G401.6 (cell line): ENCODE measurements around the gene TUBA4A.
"Not testable (repeated sequence)": the region's sequence is repeated elsewhere in the genome, so short reads cannot be mapped to it uniquely, and the experiment has no call there.

Source experiments
- FAIRE-seq: peaks from 2 replicates; lab custom pipeline; 2012; peaks lifted over from hg19 to GRCh38; lab: Jason Lieb, UNC

Gene TUBA4A

GRCh38 chr2:219266886-219267285 is 13.2 kb upstream of the TUBA4A start:
- FAIRE-seq, result no peak

- no peak for FAIRE-seq
These were observed 12.5 kb upstream of the TUBA4A start for GRCh38 chr2:219266232-219266631.

- FAIRE-seq, result no peak
These were observed 7.5 kb upstream of the TUBA4A start for GRCh38 chr2:219261024-219261855.

- FAIRE-seq, result not testable (repeated sequence)
These were observed 5.2 kb upstream of the TUBA4A start for GRCh38 chr2:219258942-219259341.

GRCh38 chr2:219254590-219255201 is 978 bp upstream of the TUBA4A start:
- no peak for FAIRE-seq

- no peak for FAIRE-seq
These were observed 592 bp downstream of the TUBA4A start, which contains the start of gene TUBA4B for GRCh38 chr2:219252900-219253752. TSS of gene TUBA4B (plus strand) at chr2:219253243. CDS start at chr2:219253408, 165 bp downstream.

GRCh38 chr2:219252570-219252899 is 1.2 kb downstream of the TUBA4A start:
- no peak for FAIRE-seq

- no peak for FAIRE-seq
These were observed 1.6 kb downstream of the TUBA4A start for GRCh38 chr2:219252084-219252483.

GRCh38 chr2:219251656-219252055 is 2.1 kb downstream of the TUBA4A start:
- FAIRE-seq, result no peak

GRCh38 chr2:219250049-219250781 is 3.5 kb downstream of the TUBA4A start:
- no peak for FAIRE-seq

- FAIRE-seq, result no peak
These were observed 4.3 kb downstream of the TUBA4A start for GRCh38 chr2:219249203-219249980.

- FAIRE-seq, result no peak
These were observed 4.9 kb downstream of the TUBA4A start for GRCh38 chr2:219248845-219249202.

GRCh38 chr2:219247678-219248642 is 5.8 kb downstream of the TUBA4A start:
- no peak for FAIRE-seq

GRCh38 chr2:219246559-219246958 is 7.2 kb downstream of the TUBA4A start:
- no peak for FAIRE-seq

GRCh38 chr2:219245899-219246230 is 7.9 kb downstream of the TUBA4A start:
- FAIRE-seq, result no peak

- no peak for FAIRE-seq
These were observed 8.4 kb downstream of the TUBA4A start, which contains the start of the genes GLB1L and STK16 for GRCh38 chr2:219245148-219245898. TSS of gene GLB1L (minus strand) at chr2:219245444. CDS start at chr2:219243573, 1,871 bp downstream. TSS of gene STK16 (plus strand) at chr2:219245479. CDS start at chr2:219246000, 521 bp downstream.

- FAIRE-seq, result no peak
These were observed 8.9 kb downstream of the TUBA4A start for GRCh38 chr2:219244789-219245147.

- FAIRE-seq, result no peak
These were observed 10.4 kb downstream of the TUBA4A start for GRCh38 chr2:219243291-219243761.

GRCh38 chr2:219234331-219234730 is 19.4 kb downstream of the TUBA4A start:
- no peak for FAIRE-seq
